Measurements from ENCODE around the gene FGF14. TPM values are rescaled to one million over a fixed set of nuclear protein-coding genes. Genes with fewer than 3 reads are reported as not detected.

Gene FGF14
- total and polyA plus RNA-seq, 2 donors (not counting 3 experiments of a cell fraction or from before 2014, with no cell fraction given), result not detected

DNA sequence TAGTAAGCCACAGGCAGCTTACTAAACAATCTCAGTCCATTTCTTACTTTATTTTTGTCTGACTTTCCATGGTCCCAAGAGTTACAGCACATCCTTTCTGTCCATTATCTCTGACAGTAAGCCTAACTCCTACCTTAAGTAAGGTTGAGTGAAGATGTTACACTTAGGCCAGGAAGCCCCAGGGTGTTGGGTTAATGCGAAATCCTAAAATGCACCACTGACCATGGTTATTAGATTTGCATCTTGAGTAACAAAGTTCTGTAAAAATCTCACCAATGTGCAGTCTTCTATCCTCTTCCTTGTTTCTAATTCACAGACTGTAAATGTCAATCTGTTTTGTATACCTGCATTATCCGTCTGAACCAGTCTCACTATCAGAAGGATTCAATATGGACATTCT is 462.5 kb downstream of the FGF14 start:
- TF ChIP-seq, protein P1, sequence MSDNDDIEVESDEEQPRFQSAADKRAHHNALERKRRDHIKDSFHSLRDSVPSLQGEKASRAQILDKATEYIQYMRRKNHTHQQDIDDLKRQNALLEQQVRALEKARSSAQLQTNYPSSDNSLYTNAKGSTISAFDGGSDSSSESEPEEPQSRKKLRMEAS (IDR thresholded peaks at IDR 0.05; ENCODE audit: insufficient read depth, insufficient read length), result no peak
- no peak for DNase-seq (ENCODE audit: low read depth, low spot score)
- Histone ChIP-seq H3K79me2 (ENCODE audit: control insufficient read depth, insufficient read depth, low read length) (no peaks in the 10 kb centered on the region), H3K9me1 (replicated peaks; ENCODE audit: control insufficient read depth, extremely low read depth, insufficient read depth, low read length) (no peaks in the 10 kb centered on the region), H3K9me3 (replicated peaks; ENCODE audit: control insufficient read depth, insufficient read depth, low read length) (no peaks in the 10 kb centered on the region), H3K27me3 (ENCODE audit: control insufficient read depth in 2 of 2, insufficient read depth in 2 of 2, low read length in 2 of 2) (no peaks in the 10 kb centered on the region), H3K4me1 (ENCODE audit: control insufficient read depth, extremely low read depth, insufficient read depth, low read length) (no peaks in the 10 kb centered on the region), H3K4me3 (replicated peaks in 1 of 3; ENCODE audit: insufficient read depth in 1 of 3, low read depth in 1 of 3, low read length in 3 of 3) (no peak overlapping the region), H3K4me2 (ENCODE audit: insufficient read depth, low read length) (no peak overlapping the region), H3K36me3 (ENCODE audit: control insufficient read depth in 2 of 2, extremely low read depth in 1 of 2, insufficient read depth in 2 of 2, low read length in 2 of 2) (no peaks in the 10 kb centered on the region), H4K20me1 (replicated peaks; ENCODE audit: control insufficient read depth, extremely low read depth, insufficient read depth, low read length) (no peaks in the 10 kb centered on the region), H3K27ac (ENCODE audit: insufficient read depth, low read depth, low read length) (no peak overlapping the region), H3K9ac (replicated peaks; ENCODE audit: extremely low read depth, insufficient read depth, low read length) (no peak overlapping the region), H2AFZ (ENCODE audit: low read depth, low read length) (no peak overlapping the region)
- POLR2A ChIA-PET, result no interaction called here
- no TSS peak for BruUV-seq (replicated peaks)
- CTCF ChIA-PET, result interaction anchor here (1.6 kb wide), 1 partner anchor 794 kb away, joined by 3 read pairs; no protein-coding TSS in a partner anchor
- intact Hi-C loops (cut with micrococcal nuclease) (no loop called here), dilution Hi-C loops (cut with MboI; ENCODE audit: extremely low pct_ligation_motif_present, low sequenced_read_pairs) (no loop called here)
- FAIRE-seq, result no peak

DNA sequence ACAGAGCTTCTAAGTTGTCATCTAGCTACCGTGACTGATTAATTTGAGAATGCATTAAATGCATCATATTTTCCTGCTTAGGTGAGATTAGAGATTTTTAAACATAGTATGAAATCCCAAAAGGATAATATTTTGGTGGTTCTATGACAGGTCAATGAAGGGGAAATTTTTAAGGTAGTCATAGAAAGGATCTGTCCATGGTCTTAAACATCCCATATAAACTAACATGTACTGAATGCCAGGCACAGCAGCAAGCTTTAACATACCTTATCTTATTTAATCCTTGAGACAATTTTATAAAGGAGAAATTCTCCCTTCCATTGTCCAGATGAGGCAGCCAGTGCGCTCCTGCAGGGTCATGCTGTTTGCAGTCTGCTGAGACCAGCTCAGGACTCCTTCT is 466.0 kb downstream of the FGF14 start:
- no peaks in the 10 kb centered on the region for H3K9me3 ChIP-seq (replicated peaks; ENCODE audit: control insufficient read depth, insufficient read depth, low read length)
- no peak overlapping the region for H3K4me3 ChIP-seq (replicated peaks in 1 of 3; ENCODE audit: insufficient read depth in 1 of 3, low read depth in 1 of 3, low read length in 3 of 3)
- H3K79me2 ChIP-seq (ENCODE audit: control insufficient read depth, insufficient read depth, low read length), result no peaks in the 10 kb centered on the region
- no peak for FAIRE-seq
- ChIA-PET POLR2A (no interaction called here), CTCF (interaction anchor here (1.6 kb wide), 1 partner anchor 791 kb away, joined by 7 read pairs; no protein-coding TSS in a partner anchor)
- H3K27me3 ChIP-seq (ENCODE audit: control insufficient read depth in 2 of 2, insufficient read depth in 2 of 2, low read length in 2 of 2), result no peaks in the 10 kb centered on the region
- no peaks in the 10 kb centered on the region for H3K9me1 ChIP-seq (replicated peaks; ENCODE audit: control insufficient read depth, extremely low read depth, insufficient read depth, low read length)
- H3K36me3 ChIP-seq (ENCODE audit: control insufficient read depth in 2 of 2, extremely low read depth in 1 of 2, insufficient read depth in 2 of 2, low read length in 2 of 2), result no peaks in the 10 kb centered on the region
- H3K4me2 ChIP-seq (ENCODE audit: insufficient read depth, low read length), result no peak overlapping the region
- dilution Hi-C loops (cut with MboI; ENCODE audit: extremely low pct_ligation_motif_present, low sequenced_read_pairs) (no loop called here), intact Hi-C loops (cut with micrococcal nuclease) (no loop called here)
- H3K27ac ChIP-seq (ENCODE audit: insufficient read depth, low read depth, low read length), result no peak overlapping the region
- TF ChIP-seq FOS (IDR thresholded peaks at IDR 0.05; ENCODE audit: borderline replicate concordance, insufficient read depth, low read length) (no peak), EZH2 (IDR thresholded peaks at IDR 0.05; ENCODE audit: borderline replicate concordance, low read depth, low read length, severe bottlenecking) (no peak), GATA2 (IDR thresholded peaks at IDR 0.05; ENCODE audit: insufficient read depth, insufficient read length, low read depth, low read length) (no peak), CTCF (IDR thresholded peaks at IDR 0.05; ENCODE audit: extremely low read depth in 1 of 2, insufficient read depth in 1 of 2, low read depth in 1 of 2, low read length in 2 of 2) (no peak), POLR2AphosphoS5 (IDR thresholded peaks at IDR 0.05; ENCODE audit: insufficient read depth, low read depth, low read length) (no peak), POLR2A (IDR thresholded peaks at IDR 0.05; ENCODE audit: low read depth, low read length) (no peak), JUN (IDR thresholded peaks at IDR 0.05; ENCODE audit: borderline replicate concordance, insufficient read depth, insufficient read length, low read depth) (no peak), MYC (IDR thresholded peaks at IDR 0.05; ENCODE audit: low read depth, low read length) (no peak)
- TF ChIP-seq, protein P1 (IDR thresholded peaks at IDR 0.05; ENCODE audit: insufficient read depth, insufficient read length), result no peak
- DNase-seq (ENCODE audit: low read depth, low spot score), result no peak
- no TSS peak for BruUV-seq (replicated peaks)
- no peaks in the 10 kb centered on the region for H3K4me1 ChIP-seq (ENCODE audit: control insufficient read depth, extremely low read depth, insufficient read depth, low read length)
- H3K9ac ChIP-seq (replicated peaks; ENCODE audit: extremely low read depth, insufficient read depth, low read length), result no peak overlapping the region
- H4K20me1 ChIP-seq (replicated peaks; ENCODE audit: control insufficient read depth, extremely low read depth, insufficient read depth, low read length), result no peaks in the 10 kb centered on the region
- no peak overlapping the region for H2AFZ ChIP-seq (ENCODE audit: low read depth, low read length)
